Mononuclear cell (primary cell): ENCODE measurements around the gene MCEE. TPM values are rescaled to one million over a fixed set of nuclear protein-coding genes. Genes with fewer than 3 reads are reported as not detected.
"Not testable (repeated sequence)": the region's sequence is repeated elsewhere in the genome, so short reads cannot be mapped to it uniquely, and the experiment has no call there.

ENCODE experiments used
- H3K27me3 ChIP-seq: 2 replicates; pipeline ENCODE4 v1.6.0; 2011; ENCODE audit warnings: low read length, control low read depth; ENCODE audit not compliant: insufficient read depth
- H3K4me1 ChIP-seq: 2 replicates; pipeline ENCODE4 v1.5.1; 2011; ENCODE audit warnings: mild to moderate bottlenecking, low read length, control low read depth; ENCODE audit not compliant: insufficient read depth
- H3K4me3 ChIP-seq: 2 replicates; pipeline ENCODE4 v1.5.1; 2011; ENCODE audit warnings: mild to moderate bottlenecking, low read length, moderate library complexity
- H3K9me3 ChIP-seq: 2 replicates; pipeline ENCODE4 v1.5.1; 2011; ENCODE audit warnings: low read depth, mild to moderate bottlenecking, control low read depth, low read length
- total RNA-seq: library from RNA; depleted of rRNA; stranded (reverse); fragments of >200 nt; gene quantifications from one replicate; pipeline ENCODE4 v1.2.3, GENCODE V29; 2012

The MCEE gene
- total RNA-seq, 1 donor, result 6.8 TPM

DNA sequence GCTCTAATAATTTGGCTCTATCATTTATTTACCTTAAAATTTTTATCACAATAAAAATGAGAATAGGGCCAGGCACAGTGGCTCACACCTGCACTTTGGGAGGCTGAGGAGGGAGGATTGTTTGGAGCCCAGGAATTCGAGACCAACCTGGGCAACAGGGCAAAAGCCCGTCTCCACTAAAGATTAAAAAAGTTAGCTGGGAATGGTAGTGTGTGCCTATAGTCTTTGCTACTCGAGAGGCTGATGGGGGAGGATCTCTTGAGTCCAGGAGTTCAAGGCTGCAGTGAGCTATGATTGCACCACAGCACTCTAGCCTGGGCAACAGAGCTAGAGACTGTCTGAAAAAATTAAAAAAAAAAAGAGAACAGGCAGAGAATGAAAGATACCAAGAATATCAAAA, 6.1 kb upstream of the MCEE start:
- H3K4me3 ChIP-seq, result no peak overlapping the region
- H3K4me1 ChIP-seq, result peaks cover 13% of the 10 kb centered on the region
- no peaks in the 10 kb centered on the region for H3K9me3 ChIP-seq
- H3K27me3 ChIP-seq, result no peaks in the 10 kb centered on the region

DNA sequence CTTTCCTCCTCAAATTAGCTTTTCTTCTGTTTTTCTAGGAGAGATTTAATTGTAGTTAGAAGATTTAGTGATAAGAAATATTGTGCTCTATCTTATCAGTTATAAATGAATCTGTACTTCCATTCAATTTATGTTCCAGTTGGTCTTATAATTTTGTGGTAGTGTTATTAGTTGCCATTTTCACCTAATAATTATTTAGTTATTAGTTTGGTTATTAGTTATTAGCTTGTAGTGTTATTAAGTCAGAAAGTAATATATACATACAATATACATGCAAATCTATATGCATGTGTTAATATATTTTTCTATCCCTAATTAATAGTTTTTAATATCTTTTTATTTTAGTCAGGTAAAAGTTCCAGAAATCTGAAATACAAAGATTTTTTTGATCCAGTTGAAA, 3.6 kb upstream of the MCEE start:
- no peaks in the 10 kb centered on the region for H3K9me3 ChIP-seq
- no peak overlapping the region for H3K4me3 ChIP-seq
- peaks cover 28% of the 10 kb centered on the region for H3K4me1 ChIP-seq

DNA sequence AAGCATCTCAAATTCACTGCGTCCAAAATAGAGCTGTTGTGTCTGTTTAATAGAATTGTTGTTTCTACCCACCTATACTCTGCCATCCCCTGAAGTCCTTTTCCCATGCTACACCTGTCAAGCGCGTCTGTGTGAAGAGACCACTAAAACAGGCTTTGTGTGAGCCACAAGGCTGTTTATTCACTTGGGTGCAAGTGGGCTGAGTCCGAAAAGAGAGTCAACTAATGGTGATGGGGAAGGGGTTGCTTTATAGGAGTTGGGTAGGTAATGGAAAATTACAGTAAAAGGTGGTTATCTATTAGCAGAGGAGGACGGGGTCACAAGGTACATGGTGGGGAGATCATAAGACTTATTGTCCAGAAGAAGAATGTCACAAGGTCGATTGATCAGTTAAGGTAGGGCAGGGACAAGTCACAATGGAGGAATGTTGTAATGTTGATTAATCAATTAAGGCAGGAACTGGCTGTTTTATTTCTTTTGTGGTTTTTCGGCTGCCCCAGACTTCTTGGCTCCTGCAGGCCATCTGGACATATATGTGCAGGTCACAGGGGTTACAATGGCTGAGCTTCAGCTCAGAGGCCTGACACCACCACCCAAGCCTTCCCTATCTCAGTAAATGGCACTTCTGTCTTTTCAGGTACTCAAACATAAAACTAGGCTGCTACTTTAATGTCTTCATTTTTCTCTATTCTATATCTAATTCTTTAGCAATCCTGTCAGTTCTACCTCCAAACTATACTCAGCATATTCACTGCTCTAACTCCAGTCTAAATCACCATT, 1.5 kb upstream of the MCEE start:
- not testable (repeated sequence) for H3K9me3 ChIP-seq, H3K27me3 ChIP-seq
- Histone ChIP-seq H3K4me3 (peak overlapping the region; percentile 89), H3K4me1 (peaks cover 33% of the 10 kb centered on the region)

More for the DNA sequence above, 3.6 kb upstream of the MCEE start:
- H3K27me3 ChIP-seq, result no peaks in the 10 kb centered on the region

DNA sequence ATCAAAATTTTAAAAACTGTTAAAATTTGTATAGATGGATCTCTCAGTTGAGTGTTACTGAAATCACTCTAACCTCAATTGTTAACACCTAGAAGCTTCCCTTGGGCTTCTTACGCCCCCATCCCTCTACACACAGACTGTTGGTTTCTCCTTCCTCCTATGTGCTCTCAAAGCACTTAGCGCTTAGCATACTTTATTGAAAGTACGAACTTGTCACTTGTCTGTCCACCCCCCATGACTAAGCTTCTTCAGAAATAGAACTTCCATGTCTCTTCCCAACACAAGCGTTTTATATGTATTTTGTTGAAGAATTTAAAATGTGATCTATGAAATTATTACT, 846 bp upstream of the MCEE start:
- Histone ChIP-seq H3K27me3 (no peaks in the 10 kb centered on the region), H3K4me1 (peaks cover 33% of the 10 kb centered on the region), H3K4me3 (peak overlapping the region; percentile 89), H3K9me3 (no peaks in the 10 kb centered on the region)

DNA sequence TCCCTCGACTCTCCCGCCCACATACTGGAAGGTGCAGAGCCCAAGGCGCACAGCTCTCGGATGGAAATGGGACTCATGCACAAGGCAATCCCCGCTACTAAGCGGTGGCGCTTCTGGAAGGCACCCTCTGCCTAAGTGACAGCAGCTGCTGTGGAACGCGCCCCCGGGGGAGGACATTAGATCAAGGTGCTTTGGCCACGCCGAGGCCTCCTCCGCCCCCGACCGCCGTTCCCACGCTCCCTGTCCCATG, 202 bp downstream of the MCEE start:
- Histone ChIP-seq H3K9me3 (no peaks in the 10 kb centered on the region), H3K27me3 (no peaks in the 10 kb centered on the region), H3K4me3 (peak overlapping the region; percentile 89), H3K4me1 (peaks cover 33% of the 10 kb centered on the region)

DNA sequence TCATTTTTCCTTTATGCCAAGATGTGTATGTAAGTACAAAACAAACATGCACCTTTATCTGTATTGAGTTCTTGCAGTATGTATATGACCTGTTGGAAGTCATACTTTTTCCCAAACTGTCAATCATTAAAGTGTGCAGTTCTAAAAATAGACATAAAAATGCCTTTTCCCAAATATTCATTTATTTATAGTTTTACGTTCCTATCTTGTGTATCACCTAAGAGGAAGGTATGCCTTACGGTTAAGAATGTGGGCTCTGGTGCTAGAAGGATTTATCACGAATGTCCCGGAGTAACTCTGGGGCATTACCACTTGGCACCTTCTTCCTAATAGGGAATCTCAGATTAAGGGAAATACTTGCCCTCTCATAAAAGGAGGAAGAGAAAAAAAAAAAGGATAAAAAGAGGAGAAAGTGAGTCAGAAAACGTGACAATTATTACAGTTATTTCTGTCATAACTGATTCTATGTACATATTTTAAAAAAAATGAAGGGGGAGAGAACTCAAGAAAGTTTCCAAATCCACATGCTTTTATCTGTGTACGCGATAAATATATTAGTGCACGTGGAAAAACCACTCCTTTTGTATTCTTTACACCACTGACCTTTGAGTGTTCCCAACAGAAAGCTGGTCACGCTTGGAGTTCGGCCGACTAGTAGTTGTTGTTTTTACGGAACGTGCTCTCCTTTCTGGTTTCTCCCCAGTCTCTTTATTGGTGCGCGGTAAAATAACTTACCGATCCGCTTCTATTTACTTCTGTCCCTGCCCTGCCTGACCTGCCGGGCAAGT, 721 bp downstream of the MCEE start:
- H3K4me1 ChIP-seq, result peaks cover 33% of the 10 kb centered on the region
- H3K27me3 ChIP-seq, result no peaks in the 10 kb centered on the region
- peak overlapping the region; percentile 89 for H3K4me3 ChIP-seq
- no peaks in the 10 kb centered on the region for H3K9me3 ChIP-seq

DNA sequence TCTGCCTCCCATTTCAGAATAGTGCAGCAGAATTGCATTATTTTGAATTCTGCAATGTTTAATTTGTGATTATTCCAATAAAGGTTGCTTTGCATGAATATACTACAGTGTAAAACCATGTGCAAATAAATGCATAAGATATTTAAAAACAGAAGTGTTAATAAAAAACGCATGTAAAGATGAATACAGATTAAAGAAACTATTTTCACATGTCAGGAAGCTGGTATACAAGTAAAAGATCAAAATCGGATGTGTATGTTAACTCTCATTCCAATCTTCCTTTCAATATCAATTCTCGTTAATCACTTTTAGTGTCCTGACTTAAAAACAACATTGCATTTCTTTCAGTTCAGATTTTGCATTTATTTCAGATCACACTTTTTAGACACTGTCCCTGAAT, 3.1 kb downstream of the MCEE start:
- Histone ChIP-seq H3K9me3 (no peaks in the 10 kb centered on the region), H3K4me3 (no peak overlapping the region), H3K4me1 (peaks cover 28% of the 10 kb centered on the region), H3K27me3 (no peaks in the 10 kb centered on the region)

DNA sequence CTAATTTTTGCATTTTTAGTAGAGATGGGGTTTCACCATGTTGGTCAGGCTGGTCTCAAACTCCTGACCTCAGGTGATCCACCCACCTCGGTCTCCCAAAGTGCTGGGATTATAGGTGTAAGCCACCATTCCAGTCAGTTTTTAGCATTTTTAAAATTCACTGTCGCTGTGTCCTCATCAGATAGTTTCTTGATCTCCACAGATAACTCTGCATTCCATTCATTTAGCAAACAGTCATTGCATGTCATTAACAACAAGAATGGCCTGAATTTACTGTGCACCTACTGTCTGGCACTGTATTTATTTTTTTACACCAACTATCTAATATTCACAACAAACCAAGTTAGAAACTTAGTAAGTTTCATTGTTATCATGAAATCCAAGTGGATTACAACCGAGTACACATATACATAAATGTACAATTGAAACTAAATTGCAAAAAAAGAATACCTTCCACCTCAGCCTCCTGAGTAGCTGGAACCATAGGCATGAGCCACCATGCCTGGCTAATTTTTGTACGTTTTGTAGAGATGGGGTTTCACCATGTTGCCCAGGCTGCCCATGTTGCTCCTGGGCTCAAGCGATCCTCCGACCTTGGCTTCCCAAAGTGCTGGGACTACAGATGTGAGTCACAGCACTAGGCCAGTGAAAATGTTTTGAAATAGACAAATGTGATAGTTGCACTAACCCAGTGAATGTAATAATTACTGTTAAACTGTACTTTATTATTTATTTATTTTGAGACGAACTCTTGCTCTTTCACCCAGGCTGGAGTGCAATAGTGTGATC, 4.3 kb downstream of the MCEE start:
- no peaks in the 10 kb centered on the region for H3K9me3 ChIP-seq
- peaks cover 16% of the 10 kb centered on the region for H3K4me1 ChIP-seq
- H3K4me3 ChIP-seq, result no peak overlapping the region
- no peaks in the 10 kb centered on the region for H3K27me3 ChIP-seq

DNA sequence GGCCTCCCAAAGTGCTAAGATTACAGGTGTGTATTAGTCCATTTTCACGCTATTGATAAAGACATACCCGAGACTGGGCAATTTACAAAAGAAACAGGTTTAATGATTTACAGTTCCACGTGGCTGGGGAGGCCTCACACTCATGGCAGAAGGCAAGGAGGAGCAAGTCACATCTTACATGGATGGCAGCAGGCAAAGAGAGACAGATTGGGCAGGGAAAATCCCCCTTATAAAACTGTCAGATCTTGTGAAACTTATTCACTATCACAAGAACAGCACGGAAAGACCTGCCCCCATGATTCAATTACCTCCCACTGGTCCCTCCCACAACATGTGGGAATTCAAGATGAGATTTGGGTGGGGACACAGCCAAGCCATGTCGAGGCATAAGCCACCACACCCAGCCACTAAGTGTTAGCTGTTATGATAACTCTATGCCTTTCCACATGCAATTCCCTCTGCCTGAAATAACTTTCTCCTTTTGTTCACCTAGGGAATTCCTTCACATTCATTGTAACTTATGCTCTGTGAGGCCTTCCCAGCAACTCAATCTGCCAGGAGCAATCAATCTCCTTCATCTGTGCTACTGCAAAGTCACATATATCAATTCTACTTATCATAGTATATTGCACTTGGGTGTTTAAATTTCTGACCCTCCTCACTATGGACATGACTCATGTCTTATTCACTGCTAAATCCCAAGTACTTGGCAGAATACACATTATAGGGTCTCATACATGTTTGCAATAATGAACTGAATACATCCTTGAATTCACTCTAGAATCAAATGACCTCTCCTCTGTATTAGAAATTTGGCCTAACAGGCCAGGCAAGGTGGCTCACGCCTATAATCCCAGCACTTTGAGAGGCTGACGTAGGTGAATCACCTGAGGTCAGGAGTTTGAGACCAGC, 7.4 kb downstream of the MCEE start:
- Histone ChIP-seq H3K4me3 (no peak overlapping the region), H3K9me3 (no peaks in the 10 kb centered on the region), H3K4me1 (no peaks in the 10 kb centered on the region)

DNA sequence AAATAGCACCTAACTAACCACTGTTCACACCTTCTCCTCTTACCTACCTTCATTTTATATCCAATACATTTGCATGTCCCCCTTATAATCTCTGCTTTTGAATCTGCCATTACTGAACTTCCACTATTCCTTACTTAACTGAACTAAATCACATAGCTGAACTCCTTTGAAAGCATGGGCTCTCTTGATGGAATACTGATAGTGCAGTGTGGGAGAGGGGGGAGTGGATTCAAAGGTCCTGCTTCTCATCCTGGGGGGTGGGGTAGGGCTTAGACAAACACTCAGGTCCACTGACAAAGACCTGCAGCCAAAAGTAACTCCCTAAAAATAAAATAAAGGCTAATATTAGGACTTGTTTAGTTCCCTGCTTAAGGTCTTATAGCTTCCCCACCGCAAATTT, 8.6 kb downstream of the MCEE start:
- H3K27me3 ChIP-seq, result no peaks in the 10 kb centered on the region
- no peak overlapping the region for H3K4me3 ChIP-seq
- H3K4me1 ChIP-seq, result no peaks in the 10 kb centered on the region
- no peaks in the 10 kb centered on the region for H3K9me3 ChIP-seq

More for the DNA sequence above, 7.4 kb downstream of the MCEE start:
- no peaks in the 10 kb centered on the region for H3K27me3 ChIP-seq

DNA sequence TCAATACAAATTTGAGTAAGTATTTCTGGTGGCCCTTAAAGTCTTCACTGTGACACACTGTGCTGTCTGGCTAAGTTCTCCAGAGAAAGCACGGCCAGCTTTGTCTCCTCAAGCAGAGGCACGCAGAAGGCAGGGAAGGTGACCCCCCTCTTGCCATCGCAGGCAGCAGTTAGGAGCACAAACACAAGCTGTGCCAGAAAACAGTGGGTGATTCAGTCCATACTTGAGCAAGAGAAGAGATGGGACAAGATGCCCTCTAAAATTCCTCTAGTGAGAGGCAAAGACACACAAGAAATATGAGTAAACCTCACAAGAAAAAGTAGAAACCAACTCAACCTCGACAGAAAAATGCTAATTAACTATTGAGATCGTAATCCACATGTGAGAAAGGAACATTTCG, 9.8 kb downstream of the MCEE start:
- no peaks in the 10 kb centered on the region for H3K9me3 ChIP-seq
- H3K27me3 ChIP-seq, result no peaks in the 10 kb centered on the region
- H3K4me3 ChIP-seq, result no peak overlapping the region
- H3K4me1 ChIP-seq, result no peaks in the 10 kb centered on the region

DNA sequence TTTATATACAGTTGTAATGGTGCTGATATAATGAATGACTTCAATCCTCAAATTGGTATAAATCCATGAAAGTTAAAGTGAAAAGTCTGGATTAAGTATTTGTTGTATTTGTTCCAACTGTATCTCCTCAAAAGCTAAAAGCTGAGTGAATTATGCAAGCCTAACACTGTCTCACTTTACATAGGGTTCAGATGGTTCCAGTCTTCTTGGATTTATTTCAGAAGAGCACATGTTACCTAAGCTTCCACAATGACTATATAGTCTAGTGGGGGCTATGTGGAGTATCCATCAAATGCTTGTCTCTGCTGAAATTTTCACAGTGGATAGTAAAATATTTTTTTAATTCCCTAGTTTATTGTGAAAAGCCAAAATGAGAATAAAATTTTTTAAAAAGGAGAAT, 13.0 kb downstream of the MCEE start:
- Histone ChIP-seq H3K4me3 (no peak overlapping the region), H3K4me1 (no peaks in the 10 kb centered on the region), H3K27me3 (no peaks in the 10 kb centered on the region), H3K9me3 (no peaks in the 10 kb centered on the region)

DNA sequence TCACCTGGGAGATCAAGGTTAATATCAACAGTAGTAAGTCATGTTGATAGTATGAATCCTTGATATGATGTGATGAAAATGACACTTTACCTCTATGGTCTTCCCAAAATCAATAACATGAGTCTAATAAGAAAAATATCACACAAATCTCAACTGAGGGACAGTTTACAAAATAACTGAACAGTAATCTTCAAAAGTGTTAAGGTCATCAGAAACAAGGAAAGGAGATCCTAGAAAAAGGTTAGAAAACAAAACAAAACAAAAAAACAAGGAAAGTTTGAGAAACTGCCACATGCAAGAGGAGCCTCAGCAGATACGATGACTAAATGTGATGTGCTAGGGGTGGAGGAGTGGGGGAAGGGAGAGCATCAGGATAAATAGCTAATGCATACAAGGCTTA, 16.2 kb downstream of the MCEE start:
- Histone ChIP-seq H3K4me1 (no peaks in the 10 kb centered on the region), H3K4me3 (no peak overlapping the region), H3K27me3 (no peaks in the 10 kb centered on the region), H3K9me3 (no peaks in the 10 kb centered on the region)

DNA sequence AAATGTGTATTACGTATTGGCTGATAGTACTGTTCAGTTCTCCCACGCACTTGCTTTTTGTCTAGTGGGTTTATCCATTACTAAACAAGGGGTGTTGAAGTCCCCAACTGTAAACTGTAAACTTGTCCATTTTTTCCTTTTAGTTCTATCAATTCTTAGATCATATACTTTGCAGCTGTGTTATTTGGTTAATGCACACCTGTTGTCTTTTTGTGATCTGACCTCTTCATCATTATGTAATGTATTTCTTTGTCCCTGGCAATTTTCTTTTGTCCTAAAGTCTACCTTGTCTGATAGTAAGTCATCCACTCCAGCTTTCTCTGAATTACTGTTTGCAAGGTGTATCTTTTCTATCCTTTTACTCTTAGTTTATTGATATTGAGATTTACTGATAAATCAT, 21.9 kb downstream of the MCEE start:
- Histone ChIP-seq H3K4me1 (no peaks in the 10 kb centered on the region), H3K4me3 (no peak overlapping the region), H3K9me3 (no peaks in the 10 kb centered on the region), H3K27me3 (no peaks in the 10 kb centered on the region)

DNA sequence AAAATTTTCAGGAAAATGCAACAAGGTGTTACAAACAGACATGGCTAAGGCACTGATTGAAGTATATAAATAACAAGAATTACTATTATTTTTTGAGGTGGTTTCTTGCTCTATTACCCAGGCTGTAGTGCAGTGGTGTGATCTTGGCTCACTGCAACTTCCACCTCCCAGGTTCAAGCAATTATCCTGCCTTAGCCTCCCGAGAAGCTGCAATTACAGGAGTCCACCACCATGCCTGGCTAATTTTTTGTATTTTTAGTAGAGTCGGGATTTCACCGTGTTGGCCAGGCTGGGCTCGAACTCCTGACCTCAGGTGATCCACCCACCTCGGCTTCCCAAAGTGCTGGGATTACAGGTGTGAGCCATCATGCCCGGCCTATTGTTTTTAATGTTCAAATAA, 23.6 kb downstream of the MCEE start:
- not testable (repeated sequence) for H3K4me3 ChIP-seq, H3K4me1 ChIP-seq, H3K9me3 ChIP-seq, H3K27me3 ChIP-seq
